ENCODE results near the gene MAGI3. TPM values are rescaled to one million over a fixed set of nuclear protein-coding genes. Genes with fewer than 3 reads are reported as not detected.

The MAGI3 gene
- total and polyA plus RNA-seq, 2 of the 13 experiments (the other 11 are each of a cell fraction or from before 2014, with no cell fraction given), result 4.0 to 11.8 TPM

DNA sequence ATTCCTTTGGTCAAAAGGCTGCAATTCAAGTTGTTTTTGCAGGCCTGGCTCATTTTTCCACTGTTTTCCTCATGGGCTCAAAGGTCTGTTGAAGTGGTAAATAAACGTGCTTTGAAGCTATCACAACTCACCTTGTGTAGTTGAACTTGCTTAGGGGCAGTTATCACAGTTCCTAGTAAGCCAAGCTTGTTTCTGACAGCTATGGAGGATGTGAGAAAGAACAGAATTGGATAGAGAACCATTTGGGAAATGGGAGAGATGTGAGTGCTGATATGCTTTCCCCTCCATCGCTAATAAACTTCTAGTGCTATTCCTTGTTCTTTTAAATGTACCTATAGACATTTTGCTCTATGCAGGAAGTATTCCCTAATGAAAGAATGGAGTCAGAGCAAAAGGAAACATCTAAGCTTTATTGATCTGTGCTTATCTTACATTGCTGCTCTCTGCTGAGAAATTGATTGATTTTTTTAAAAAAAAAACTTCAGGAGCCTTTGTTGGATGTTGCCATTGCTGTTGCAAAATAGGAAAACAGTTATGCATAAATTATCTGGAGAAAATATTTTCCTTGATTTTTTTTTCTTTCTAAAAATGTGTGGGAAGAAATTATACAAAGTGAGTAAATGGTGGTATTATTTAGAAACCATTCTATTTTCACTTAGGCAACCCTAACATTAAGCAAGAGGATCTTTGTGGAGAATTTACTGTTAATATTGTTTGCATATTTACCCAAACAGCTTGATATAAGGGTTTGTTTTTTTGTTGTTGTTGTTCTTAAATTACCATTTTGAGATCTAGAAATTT lies 118.2 kb downstream of the MAGI3 start (continued):
- TF ChIP-seq, protein P1, sequence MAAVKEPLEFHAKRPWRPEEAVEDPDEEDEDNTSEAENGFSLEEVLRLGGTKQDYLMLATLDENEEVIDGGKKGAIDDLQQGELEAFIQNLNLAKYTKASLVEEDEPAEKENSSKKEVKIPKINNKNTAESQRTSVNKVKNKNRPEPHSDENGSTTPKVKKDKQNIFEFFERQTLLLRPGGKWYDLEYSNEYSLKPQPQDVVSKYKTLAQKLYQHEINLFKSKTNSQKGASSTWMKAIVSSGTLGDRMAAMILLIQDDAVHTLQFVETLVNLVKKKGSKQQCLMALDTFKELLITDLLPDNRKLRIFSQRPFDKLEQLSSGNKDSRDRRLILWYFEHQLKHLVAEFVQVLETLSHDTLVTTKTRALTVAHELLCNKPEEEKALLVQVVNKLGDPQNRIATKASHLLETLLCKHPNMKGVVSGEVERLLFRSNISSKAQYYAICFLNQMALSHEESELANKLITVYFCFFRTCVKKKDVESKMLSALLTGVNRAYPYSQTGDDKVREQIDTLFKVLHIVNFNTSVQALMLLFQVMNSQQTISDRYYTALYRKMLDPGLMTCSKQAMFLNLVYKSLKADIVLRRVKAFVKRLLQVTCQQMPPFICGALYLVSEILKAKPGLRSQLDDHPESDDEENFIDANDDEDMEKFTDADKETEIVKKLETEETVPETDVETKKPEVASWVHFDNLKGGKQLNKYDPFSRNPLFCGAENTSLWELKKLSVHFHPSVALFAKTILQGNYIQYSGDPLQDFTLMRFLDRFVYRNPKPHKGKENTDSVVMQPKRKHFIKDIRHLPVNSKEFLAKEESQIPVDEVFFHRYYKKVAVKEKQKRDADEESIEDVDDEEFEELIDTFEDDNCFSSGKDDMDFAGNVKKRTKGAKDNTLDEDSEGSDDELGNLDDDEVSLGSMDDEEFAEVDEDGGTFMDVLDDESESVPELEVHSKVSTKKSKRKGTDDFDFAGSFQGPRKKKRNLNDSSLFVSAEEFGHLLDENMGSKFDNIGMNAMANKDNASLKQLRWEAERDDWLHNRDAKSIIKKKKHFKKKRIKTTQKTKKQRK (IDR thresholded peaks at IDR 0.05; ENCODE audit: low read length), result no peak
- TF ChIP-seq PHF5A (CRISPR knock-in tag; IDR thresholded peaks at IDR 0.05; ENCODE audit: low read depth, unreplicated experiment) (no peak), RFXAP (CRISPR knock-in tag; IDR thresholded peaks at IDR 0.05; ENCODE audit: borderline replicate concordance) (0 out of 2 replicates have a peak, but pooled peaks have one; percentile 52), RFX1 (IDR thresholded peaks at IDR 0.05) (no peak), ELF4 (CRISPR knock-in tag; IDR thresholded peaks at IDR 0.05; ENCODE audit: borderline replicate concordance) (no peak), KAT8 (CRISPR knock-in tag; IDR thresholded peaks at IDR 0.05) (peak; percentile 66; the same call in 1 of the 2 replicates), NFYC (CRISPR knock-in tag; IDR thresholded peaks at IDR 0.05) (no peak)
- TF ChIP-seq, protein P2, sequence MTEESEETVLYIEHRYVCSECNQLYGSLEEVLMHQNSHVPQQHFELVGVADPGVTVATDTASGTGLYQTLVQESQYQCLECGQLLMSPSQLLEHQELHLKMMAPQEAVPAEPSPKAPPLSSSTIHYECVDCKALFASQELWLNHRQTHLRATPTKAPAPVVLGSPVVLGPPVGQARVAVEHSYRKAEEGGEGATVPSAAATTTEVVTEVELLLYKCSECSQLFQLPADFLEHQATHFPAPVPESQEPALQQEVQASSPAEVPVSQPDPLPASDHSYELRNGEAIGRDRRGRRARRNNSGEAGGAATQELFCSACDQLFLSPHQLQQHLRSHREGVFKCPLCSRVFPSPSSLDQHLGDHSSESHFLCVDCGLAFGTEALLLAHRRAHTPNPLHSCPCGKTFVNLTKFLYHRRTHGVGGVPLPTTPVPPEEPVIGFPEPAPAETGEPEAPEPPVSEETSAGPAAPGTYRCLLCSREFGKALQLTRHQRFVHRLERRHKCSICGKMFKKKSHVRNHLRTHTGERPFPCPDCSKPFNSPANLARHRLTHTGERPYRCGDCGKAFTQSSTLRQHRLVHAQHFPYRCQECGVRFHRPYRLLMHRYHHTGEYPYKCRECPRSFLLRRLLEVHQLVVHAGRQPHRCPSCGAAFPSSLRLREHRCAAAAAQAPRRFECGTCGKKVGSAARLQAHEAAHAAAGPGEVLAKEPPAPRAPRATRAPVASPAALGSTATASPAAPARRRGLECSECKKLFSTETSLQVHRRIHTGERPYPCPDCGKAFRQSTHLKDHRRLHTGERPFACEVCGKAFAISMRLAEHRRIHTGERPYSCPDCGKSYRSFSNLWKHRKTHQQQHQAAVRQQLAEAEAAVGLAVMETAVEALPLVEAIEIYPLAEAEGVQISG (CRISPR knock-in tag; IDR thresholded peaks at IDR 0.05), result no peak
- TF ChIP-seq, protein P3, sequence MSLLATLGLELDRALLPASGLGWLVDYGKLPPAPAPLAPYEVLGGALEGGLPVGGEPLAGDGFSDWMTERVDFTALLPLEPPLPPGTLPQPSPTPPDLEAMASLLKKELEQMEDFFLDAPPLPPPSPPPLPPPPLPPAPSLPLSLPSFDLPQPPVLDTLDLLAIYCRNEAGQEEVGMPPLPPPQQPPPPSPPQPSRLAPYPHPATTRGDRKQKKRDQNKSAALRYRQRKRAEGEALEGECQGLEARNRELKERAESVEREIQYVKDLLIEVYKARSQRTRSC (CRISPR knock-in tag; IDR thresholded peaks at IDR 0.05; ENCODE audit: low read depth), result no peak
- TF ChIP-seq, protein P4, sequence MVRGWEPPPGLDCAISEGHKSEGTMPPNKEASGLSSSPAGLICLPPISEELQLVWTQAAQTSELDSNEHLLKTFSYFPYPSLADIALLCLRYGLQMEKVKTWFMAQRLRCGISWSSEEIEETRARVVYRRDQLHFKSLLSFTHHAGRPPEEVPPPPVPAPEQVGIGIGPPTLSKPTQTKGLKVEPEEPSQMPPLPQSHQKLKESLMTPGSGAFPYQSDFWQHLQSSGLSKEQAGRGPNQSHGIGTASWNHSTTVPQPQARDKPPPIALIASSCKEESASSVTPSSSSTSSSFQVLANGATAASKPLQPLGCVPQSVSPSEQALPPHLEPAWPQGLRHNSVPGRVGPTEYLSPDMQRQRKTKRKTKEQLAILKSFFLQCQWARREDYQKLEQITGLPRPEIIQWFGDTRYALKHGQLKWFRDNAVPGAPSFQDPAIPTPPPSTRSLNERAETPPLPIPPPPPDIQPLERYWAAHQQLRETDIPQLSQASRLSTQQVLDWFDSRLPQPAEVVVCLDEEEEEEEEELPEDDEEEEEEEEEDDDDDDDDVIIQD (CRISPR knock-in tag; IDR thresholded peaks at IDR 0.05; ENCODE audit: low read depth), result peak; percentile 89; the same call in 1 of the 2 replicates
- TF ChIP-seq, protein P5, sequence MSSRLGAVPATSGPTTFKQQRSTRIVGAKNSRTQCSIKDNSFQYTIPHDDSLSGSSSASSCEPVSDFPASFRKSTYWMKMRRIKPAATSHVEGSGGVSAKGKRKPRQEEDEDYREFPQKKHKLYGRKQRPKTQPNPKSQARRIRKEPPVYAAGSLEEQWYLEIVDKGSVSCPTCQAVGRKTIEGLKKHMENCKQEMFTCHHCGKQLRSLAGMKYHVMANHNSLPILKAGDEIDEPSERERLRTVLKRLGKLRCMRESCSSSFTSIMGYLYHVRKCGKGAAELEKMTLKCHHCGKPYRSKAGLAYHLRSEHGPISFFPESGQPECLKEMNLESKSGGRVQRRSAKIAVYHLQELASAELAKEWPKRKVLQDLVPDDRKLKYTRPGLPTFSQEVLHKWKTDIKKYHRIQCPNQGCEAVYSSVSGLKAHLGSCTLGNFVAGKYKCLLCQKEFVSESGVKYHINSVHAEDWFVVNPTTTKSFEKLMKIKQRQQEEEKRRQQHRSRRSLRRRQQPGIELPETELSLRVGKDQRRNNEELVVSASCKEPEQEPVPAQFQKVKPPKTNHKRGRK (CRISPR knock-in tag; IDR thresholded peaks at IDR 0.05), result no peak
